Panc1 (cell line): ENCODE results near the gene TESK2. TPM values are rescaled to one million over a fixed set of nuclear protein-coding genes. Genes with fewer than 3 reads are reported as not detected.

Experiments
- ATAC-seq: fragments of 200-7000 bp; cut with Tn5 transposase; 2 replicates; pipeline ENCODE4 v1.9.1; 2020; ENCODE audit warnings: mild to moderate bottlenecking, moderate library complexity
- BruUV-seq: library from RNA; stranded (reverse); fragments of 400-500 nt; replicated peaks from 2 replicates; lab custom pipeline; 2021; lab: Mats Ljungman, UMichigan
- CTCF ChIA-PET: fragments of 300-600 bp; sonication (Branson Sonifier 250); formaldehyde crosslinking; loops from one replicate; lab custom pipeline; 2022; ENCODE audit warnings: antibody characterized with exemption; lab: Charles Lee
- POLR2A ChIA-PET: fragments of 300-600 bp; sonication (Branson Sonifier 250); formaldehyde crosslinking; loops from one replicate; lab custom pipeline; 2022; ENCODE audit warnings: antibody characterized with exemption; lab: Charles Lee
- DNase-seq: peaks from one replicate; pipeline ENCODE4 v3.0.0-alpha.2; 2010; ENCODE audit warnings: low read depth, low spot score
- H3K27ac ChIP-seq: 2 replicates; pipeline ENCODE4 v1.5.1; 2011; ENCODE audit warnings: mild to moderate bottlenecking, low read length, inconsistent platforms
- H3K27me3 ChIP-seq: fragments of 200-500 bp; sonication (Bioruptor generic); 2 replicates; pipeline ENCODE4 v1.6.0; 2014; ENCODE audit warnings: low read length, inconsistent platforms; ENCODE audit not compliant: control insufficient read depth, insufficient read depth
- H3K36me3 ChIP-seq: fragments of 200-500 bp; sonication (Bioruptor generic); 2 replicates; pipeline ENCODE4 v1.5.1; 2014; ENCODE audit warnings: inconsistent platforms, mild to moderate bottlenecking, low read length, moderate library complexity; ENCODE audit not compliant: control insufficient read depth, insufficient read depth
- H3K4me1 ChIP-seq: 2 replicates; pipeline ENCODE4 v1.5.1; 2011; ENCODE audit warnings: inconsistent platforms, mild to moderate bottlenecking, low read length, moderate library complexity; ENCODE audit not compliant: control insufficient read depth, insufficient read depth
- H3K4me3 ChIP-seq, 2 experiments: 2 replicates each; pipeline ENCODE4 v1.5.1; 2011 to 2012; ENCODE audit warnings: low read depth in 2 of 2, low read length in 2 of 2, mild to moderate bottlenecking in 2 of 2, inconsistent platforms in 1 of 2, moderate library complexity in 1 of 2
- H3K9me3 ChIP-seq: fragments of 200-500 bp; sonication (Bioruptor generic); 2 replicates; pipeline ENCODE4 v1.5.1; 2014; ENCODE audit warnings: low read depth, mild to moderate bottlenecking, inconsistent platforms, low read length, moderate library complexity; ENCODE audit not compliant: control insufficient read depth, insufficient read depth
- CTCF ChIP-seq: fragments of 450-650 bp; IDR thresholded peaks from 2 replicates; pipeline ENCODE4 v1.5.1; 2017; ENCODE audit warnings: mild to moderate bottlenecking
- POLR2AphosphoS5 ChIP-seq: IDR thresholded peaks from 2 replicates; pipeline ENCODE4 v1.6.1; 2012; ENCODE audit warnings: mild to moderate bottlenecking, low read depth, low read length, moderate library complexity
- REST ChIP-seq, 2 experiments: IDR thresholded peaks; 2 replicates each; pipeline ENCODE4 v1.6.1; 2011 to 2012; ENCODE audit warnings: low read depth in 2 of 2, control low read depth in 1 of 2, low read length in 1 of 2, mild to moderate bottlenecking in 1 of 2, moderate library complexity in 1 of 2; ENCODE audit not compliant: insufficient read depth in 1 of 2
- SIN3A ChIP-seq: IDR thresholded peaks from 2 replicates; pipeline ENCODE4 v1.6.1; 2012; ENCODE audit warnings: low read depth, mild to moderate bottlenecking, low read length, moderate library complexity, borderline replicate concordance; ENCODE audit not compliant: insufficient read depth
- TCF7L2 ChIP-seq: IDR thresholded peaks from 2 replicates; pipeline ENCODE4 v1.6.1; 2011; ENCODE audit warnings: mild to moderate bottlenecking, low read depth, low read length, inconsistent platforms
- in situ Hi-C: cut with HindIII; loops from 2 replicates; pipeline ENCODE4 v1.10.0; 2016; ENCODE audit warnings: low sequenced_read_pairs, low pct_unique_long_range_greater_than_20kb
- intact Hi-C: fragments of 100-400 bp; cut with micrococcal nuclease; formaldehyde crosslinking; loops from one replicate; pipeline ENCODE4 v1.10.0; 2022; ENCODE audit not compliant: unreplicated experiment
- total RNA-seq: library from RNA; stranded (reverse); gene quantifications from one replicate; pipeline ENCODE4 v1.2.1, GENCODE V29; 2021; ENCODE audit not compliant: unreplicated experiment

TESK2 gene
- total RNA-seq, 1 experiment from 2014 or later: 3.3 TPM

- CTCF ChIA-PET: interaction anchor here (0.6 to 2.0 kb wide), 3 partner anchors 38 to 346 kb away, joined by 3 to 10 read pairs (median 5); no protein-coding TSS in a partner anchor
Observed at GRCh38 chr1:45340816-45341466, 150.0 kb downstream of the TESK2 start.

More at GRCh38 chr1:45340816-45341466, 150.0 kb downstream of the TESK2 start:
- Histone ChIP-seq H3K4me1 (peaks cover 19% of the 10 kb centered on the region), H3K36me3 (peaks cover 14% of the 10 kb centered on the region), H3K27ac (peak overlapping the region; percentile 98), H3K4me3 (peak overlapping the region; percentile 89 to 90), H3K27me3 (no peaks in the 10 kb centered on the region), H3K9me3 (no peaks in the 10 kb centered on the region)
- no peak for DNase-seq
- intact Hi-C loops (no loop called here), in situ Hi-C loops (no loop called here)
- no peak for ATAC-seq
- no peak for TF ChIP-seq REST (IDR thresholded peaks at IDR 0.05; ENCODE audit: insufficient read depth in 1 of 2, low read depth in 2 of 2, low read length in 1 of 2)
- TF ChIP-seq POLR2AphosphoS5: no peak
- TF ChIP-seq TCF7L2: no peak
- TF ChIP-seq CTCF: no peak
- TF ChIP-seq SIN3A: no peak
- POLR2A ChIA-PET: interaction anchor here (0.6 to 0.7 kb wide), 3 partner anchors 62 to 610 kb away, joined by 3 to 4 read pairs (median 4); no protein-coding TSS in a partner anchor
- no TSS peak for BruUV-seq
